Activated T-helper 1 cell treated with anti-CD3 and anti-CD28 coated beads, Interleukin-2, amount 50 U/mL, for 16 hours (primary cell): ENCODE data around the gene SLC25A1.

Experiments
- DNase-seq, 2 donors: peaks; one replicate each; pipeline ENCODE4 v3.0.0-alpha.2; 2020; ENCODE audit warnings: low read depth in 1 of 2, low spot score in 1 of 2

Gene SLC25A1

DNA sequence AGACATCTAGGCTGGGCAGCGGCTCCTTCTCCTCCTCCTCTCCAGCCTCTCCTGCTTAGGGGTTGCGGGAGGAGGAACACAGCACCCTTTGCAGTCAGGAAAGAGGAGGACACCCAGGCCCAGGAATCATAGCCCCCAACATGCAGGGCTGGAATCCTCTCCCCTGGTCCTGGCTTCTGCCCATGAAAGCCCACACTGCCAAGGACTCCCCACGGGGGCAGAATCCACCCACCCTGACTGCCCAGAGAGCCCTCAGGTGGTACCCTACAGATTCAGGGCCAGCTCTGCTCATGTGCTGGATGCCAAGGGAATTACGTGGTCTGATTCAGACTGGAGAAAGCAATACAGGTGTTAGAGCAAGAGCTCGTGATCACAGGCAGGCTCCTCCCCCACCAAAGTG, 38.6 kb downstream of the SLC25A1 start:
- DNase-seq: no peak

DNA sequence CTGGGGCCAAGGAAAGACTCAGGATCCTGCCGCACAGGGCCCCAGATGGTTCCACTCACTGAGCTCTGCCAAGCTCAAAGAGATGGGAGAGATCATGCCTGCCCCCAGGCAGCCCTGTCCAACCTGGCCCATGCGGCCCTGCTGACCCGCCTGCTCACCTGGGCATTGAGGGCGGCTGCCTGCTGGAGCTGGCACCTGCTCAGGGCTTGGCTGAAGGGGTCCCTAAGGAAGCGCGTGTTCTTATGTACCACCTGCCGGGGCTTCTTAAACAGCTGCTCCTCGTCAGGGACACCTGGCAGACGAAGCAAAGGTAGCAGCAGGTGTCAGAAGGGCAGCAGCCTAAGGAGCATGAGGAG, 39.6 kb downstream of the SLC25A1 start:
- DNase-seq: no peak

DNA sequence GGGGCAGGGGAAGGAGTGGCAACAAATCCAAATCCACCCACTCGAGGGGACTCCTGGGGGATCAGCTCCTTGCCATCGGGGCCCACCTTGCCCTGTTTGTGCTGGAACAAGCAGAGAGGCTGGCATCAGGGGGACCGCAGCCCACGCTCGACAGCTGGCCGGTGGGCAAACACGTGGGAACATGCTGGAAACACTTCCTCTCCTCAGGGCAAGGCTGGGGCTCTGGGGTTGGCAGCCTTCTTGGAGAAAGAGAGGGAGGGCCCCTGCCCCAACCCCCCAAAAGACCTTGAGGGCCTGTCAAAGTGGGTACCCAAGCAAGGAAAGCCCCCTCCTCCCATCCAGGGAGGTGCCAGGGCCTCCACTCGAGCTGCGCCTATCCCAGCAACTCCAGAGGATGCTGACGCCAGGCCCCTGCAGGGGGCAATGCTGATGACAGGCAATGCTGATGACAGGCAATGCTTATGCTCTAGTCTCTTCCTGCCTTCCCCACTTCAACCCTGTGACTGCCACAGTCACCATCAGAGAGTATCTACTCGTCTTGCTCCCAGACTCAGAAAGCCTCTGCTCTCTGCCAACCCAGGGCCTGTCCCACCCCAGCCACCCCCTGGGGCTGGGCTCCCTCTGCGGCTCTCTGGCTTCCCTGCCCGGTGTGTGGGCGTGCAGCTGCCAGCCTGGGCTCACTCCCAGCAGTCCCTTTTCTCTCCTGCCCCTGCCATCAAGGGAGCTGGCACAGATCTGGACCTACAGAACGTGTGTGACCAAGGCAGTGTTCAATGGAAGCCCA, 40.1 kb downstream of the SLC25A1 start:
- DNase-seq: no peak

- DNase-seq: no peak
These were observed 40.9 kb downstream of the SLC25A1 start for GRCh38 chr22:19137384-19138216.

DNA sequence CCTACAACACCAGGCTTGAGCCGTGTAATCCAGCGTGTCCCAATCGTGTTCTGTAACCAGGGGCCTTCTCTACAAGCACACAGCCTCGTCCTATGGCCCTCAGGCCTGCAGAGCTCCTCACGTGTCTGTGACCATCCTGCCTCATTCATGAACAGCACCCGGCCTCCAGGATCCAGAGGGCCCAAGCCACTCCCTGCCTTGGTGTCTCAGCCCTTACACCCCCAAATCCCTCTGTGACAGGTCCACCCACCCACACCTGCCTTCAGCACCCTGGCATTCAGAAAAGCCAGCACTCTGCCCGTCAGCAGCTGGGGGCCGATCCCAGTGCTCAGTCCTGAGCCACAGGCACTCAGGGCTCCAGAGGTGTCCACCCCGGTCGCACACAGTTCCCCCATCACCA, 41.6 kb downstream of the SLC25A1 start:
- DNase-seq: no peak

- no peak for DNase-seq
These were observed 43.7 kb downstream of the SLC25A1 start for GRCh38 chr22:19134874-19135273.

DNA sequence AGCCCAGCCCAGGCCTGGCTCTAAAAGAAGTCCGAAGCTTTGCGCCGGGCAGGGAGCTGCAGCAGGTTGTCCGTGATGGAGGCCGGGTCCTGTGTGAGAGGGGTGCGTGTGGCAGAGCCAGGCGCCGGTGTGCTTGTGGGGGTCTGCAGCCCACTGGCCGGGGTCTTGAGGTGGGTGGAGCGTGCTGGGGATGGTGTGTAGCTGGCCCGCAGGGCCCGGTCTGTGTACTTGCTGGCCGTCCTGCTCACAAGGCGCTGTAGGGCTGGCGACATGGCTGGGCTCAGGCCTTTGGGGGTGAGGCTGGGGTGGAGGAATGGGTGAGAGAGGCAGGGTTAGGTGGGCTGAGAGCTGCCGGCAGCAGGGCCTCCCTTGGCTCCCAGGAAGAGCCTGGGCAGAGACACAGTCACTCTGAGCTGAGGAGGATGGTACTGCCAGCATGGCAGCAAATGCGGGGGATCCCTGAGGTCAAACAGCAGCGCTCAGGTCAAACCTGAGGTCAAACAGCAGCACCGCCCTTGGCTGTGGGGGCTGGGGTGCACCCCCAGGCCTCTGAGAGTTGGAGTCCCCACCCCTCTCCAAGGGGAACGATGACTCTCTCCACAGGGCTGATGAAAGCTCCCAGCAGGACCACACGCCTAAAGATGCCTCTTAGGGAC, 44.2 kb downstream of the SLC25A1 start:
- DNase-seq: no peak

GRCh38 chr22:19133561-19133960, 45.0 kb downstream of the SLC25A1 start:
- no peak for DNase-seq

GRCh38 chr22:19132693-19133400, 45.7 kb downstream of the SLC25A1 start:
- DNase-seq: no peak

GRCh38 chr22:19132153-19132552, 46.4 kb downstream of the SLC25A1 start:
- DNase-seq: no peak

DNA sequence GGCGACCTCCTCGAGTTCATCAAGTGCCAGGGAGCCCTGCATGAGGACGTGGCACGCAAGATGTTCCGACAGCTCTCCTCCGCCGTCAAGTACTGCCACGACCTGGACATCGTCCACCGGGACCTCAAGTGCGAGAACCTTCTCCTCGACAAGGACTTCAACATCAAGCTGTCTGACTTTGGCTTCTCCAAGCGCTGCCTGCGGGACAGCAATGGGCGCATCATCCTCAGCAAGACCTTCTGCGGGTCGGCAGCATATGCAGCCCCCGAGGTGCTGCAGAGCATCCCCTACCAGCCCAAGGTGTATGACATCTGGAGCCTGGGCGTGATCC, 46.9 kb downstream of the SLC25A1 start:
- DNase-seq: no peak

- no peak for DNase-seq
These were observed 47.4 kb downstream of the SLC25A1 start, which contains the start of gene TSSK2 for GRCh38 chr22:19130959-19131684. Gene TSSK2 (plus strand): TSS chr22:19131308. CDS start chr22:19131400, 92 bp downstream.

- DNase-seq: no peak
These were observed 48.7 kb downstream of the SLC25A1 start for GRCh38 chr22:19129871-19130270.

- DNase-seq: no peak
These were observed 49.4 kb downstream of the SLC25A1 start for GRCh38 chr22:19128946-19129727.

GRCh38 chr22:19128009-19128401, 50.5 kb downstream of the SLC25A1 start:
- DNase-seq: no peak

- DNase-seq: no peak
These were observed 51.1 kb downstream of the SLC25A1 start for GRCh38 chr22:19127329-19128008.

DNA sequence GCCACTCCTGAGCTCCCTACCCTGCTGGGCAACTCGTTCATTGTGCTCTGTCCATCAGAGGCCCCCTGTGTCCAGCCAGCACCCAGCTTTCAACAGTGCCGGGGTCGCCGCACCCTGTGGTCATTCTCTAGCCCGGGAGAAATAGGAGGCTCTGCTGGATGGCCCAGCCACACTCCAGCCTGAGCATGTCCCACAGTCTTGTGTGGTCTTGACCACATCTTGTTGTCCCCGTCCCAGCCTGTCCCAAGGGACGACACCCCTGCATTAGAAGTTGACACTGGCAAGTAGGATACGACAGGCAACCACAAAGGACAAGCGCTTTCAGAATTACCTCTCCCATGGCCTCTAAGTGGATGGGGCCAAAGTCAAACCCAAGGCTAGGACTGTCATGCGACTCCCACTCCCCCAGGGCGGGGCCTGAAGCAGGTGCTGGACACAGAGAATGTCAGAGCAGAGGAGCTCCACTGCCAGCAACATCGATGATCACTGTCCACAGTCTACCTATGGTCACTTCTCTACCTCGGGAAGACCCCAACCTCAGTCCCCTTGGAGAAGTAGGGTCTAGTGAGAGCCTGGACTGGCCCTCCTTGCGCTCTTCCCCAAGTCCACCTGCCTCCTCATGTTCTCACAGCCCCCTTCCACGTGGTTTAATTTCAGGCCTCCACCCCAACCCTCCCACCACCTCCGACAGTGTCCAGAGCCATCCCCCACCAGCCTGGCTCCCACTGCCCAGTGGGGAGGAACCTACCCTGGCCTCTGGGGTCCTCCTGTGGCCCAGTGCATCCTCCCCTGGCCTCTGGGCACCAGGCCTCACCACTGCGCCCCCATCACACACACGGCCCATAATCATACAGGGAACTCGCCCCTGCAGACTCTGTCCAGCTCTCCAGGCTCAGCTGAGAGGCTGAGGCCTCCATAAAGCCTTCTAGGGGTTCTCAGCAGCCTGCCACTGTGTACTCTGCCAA, 51.9 kb downstream of the SLC25A1 start:
- DNase-seq: no peak
